Stimulated activated CD8-positive, alpha-beta memory T cell treated with anti-CD3 and anti-CD28 coated beads, Interleukin-7, amount 100 ng/mL, for 1 hour (primary cell): ENCODE data around the gene ARHGAP44.

Experiments
- DNase-seq, 2 donors: peaks; one replicate each; pipeline ENCODE4 v3.0.0-alpha.2; 2020; ENCODE audit warnings: low read depth in 2 of 2

The ARHGAP44 gene

GRCh38 chr17:12994341-12995074 is 205.2 kb downstream of the ARHGAP44 start:
- no peak for DNase-seq

GRCh38 chr17:12995106-12995895 is 206.0 kb downstream of the ARHGAP44 start:
- no peak for DNase-seq

GRCh38 chr17:12995896-12996295 is 206.6 kb downstream of the ARHGAP44 start:
- DNase-seq = no peak

GRCh38 chr17:12996357-12996756 is 207.1 kb downstream of the ARHGAP44 start:
- DNase-seq = no peak

- no peak for DNase-seq
These were observed 207.6 kb downstream of the ARHGAP44 start for GRCh38 chr17:12996941-12997340.

- DNase-seq = no peak
These were observed 209.2 kb downstream of the ARHGAP44 start for GRCh38 chr17:12998461-12998860.

- no peak for DNase-seq
These were observed 209.6 kb downstream of the ARHGAP44 start for GRCh38 chr17:12998874-12999273.

- no peak for DNase-seq
These were observed 211.3 kb downstream of the ARHGAP44 start for GRCh38 chr17:13000561-13000960.

- no peak for DNase-seq
These were observed 212.8 kb downstream of the ARHGAP44 start for GRCh38 chr17:13001991-13002615.

GRCh38 chr17:13002761-13003453 is 213.6 kb downstream of the ARHGAP44 start:
- peak in 1 of 2 donors; percentile 29 for DNase-seq

- DNase-seq = no peak
These were observed 214.2 kb downstream of the ARHGAP44 start for GRCh38 chr17:13003454-13003851.

- DNase-seq = no peak
These were observed 214.6 kb downstream of the ARHGAP44 start for GRCh38 chr17:13003927-13004326.

- no peak for DNase-seq
These were observed 215.0 kb downstream of the ARHGAP44 start for GRCh38 chr17:13004336-13004735.

- no peak for DNase-seq
These were observed 216.2 kb downstream of the ARHGAP44 start for GRCh38 chr17:13005530-13005929.

- no peak for DNase-seq
These were observed 219.2 kb downstream of the ARHGAP44 start for GRCh38 chr17:13008461-13008860.

GRCh38 chr17:13010959-13011358 is 221.7 kb downstream of the ARHGAP44 start:
- DNase-seq = no peak

- no peak for DNase-seq
These were observed 225.5 kb downstream of the ARHGAP44 start for GRCh38 chr17:13014801-13015200.

GRCh38 chr17:13016881-13017654 is 227.8 kb downstream of the ARHGAP44 start:
- no peak for DNase-seq

- peak; percentile 90 to 91 for DNase-seq
These were observed 228.6 kb downstream of the ARHGAP44 start, which contains the start of gene ELAC2 for GRCh38 chr17:13017655-13018459. ELAC2 (minus strand) TSS chr17:13018027; CDS start chr17:13017947, 80 bp downstream.

GRCh38 chr17:13024016-13024415 is 234.7 kb downstream of the ARHGAP44 start:
- DNase-seq = no peak
